Peyer's patch (tissue), 4 donors: ENCODE data around the gene TMEM178B. TPM values are rescaled to one million over a fixed set of nuclear protein-coding genes. Genes with fewer than 3 reads are reported as not detected.

Experiments
- DNase-seq, 3 donors: peaks; one replicate each; pipeline ENCODE4 v3.0.0-alpha.2; 2017 to 2019
- H3K27ac ChIP-seq, 4 donors: fragments of 200-600 bp; sonication (generic); one replicate each; pipeline ENCODE4 v1.5.1; 2016 to 2019
- H3K27me3 ChIP-seq, 2 donors: fragments of 200-600 bp; sonication (generic); one replicate each; pipeline ENCODE4 v1.5.1; 2019
- H3K36me3 ChIP-seq, 3 donors: fragments of 200-600 bp; sonication (generic); one replicate each; pipeline ENCODE4 v1.5.1; 2016 to 2019
- H3K4me1 ChIP-seq, 4 donors: fragments of 200-600 bp; sonication (generic); one replicate each; pipeline ENCODE4 v1.5.1; 2016 to 2019
- H3K4me3 ChIP-seq, 4 donors: fragments of 200-600 bp; sonication (generic); 1 replicate in 3 of 4; 2 replicates in 1 of 4; pipeline ENCODE4 v1.5.1; 2016 to 2019; ENCODE audit warnings: mild to moderate bottlenecking in 1 of 4
- H3K9me3 ChIP-seq, 4 donors: fragments of 200-600 bp; sonication (generic); one replicate each; pipeline ENCODE4 v1.5.1; 2016 to 2019; ENCODE audit warnings: mild to moderate bottlenecking in 1 of 4
- CTCF ChIP-seq, 6 experiments: fragments of 450-650 bp in 4 of 6; fragments of 200-600 bp in 2 of 6; sonication (generic) in 1 of 6; IDR thresholded peaks; one replicate each; pipeline ENCODE4 v1.5.1; 2017 to 2019; ENCODE audit warnings: antibody characterized with exemption in 6 of 6, mild to moderate bottlenecking in 3 of 6, moderate library complexity in 1 of 6
- POLR2A ChIP-seq, 2 donors: fragments of 450-650 bp; IDR thresholded peaks; one replicate each; pipeline ENCODE4 v1.5.1; 2017; ENCODE audit warnings: antibody characterized with exemption in 2 of 2, mild to moderate bottlenecking in 2 of 2, moderate library complexity in 2 of 2
- total RNA-seq, 4 donors: library from RNA; depleted of rRNA; stranded (reverse); fragments of >200 nt; gene quantifications; one replicate each; pipeline ENCODE4 v1.1.0, GENCODE V29; 2016

TMEM178B gene
- total RNA-seq, 4 donors from 2014 or later, result under 0.01 to 0.66 (median 0.13) TPM; not detected in 1

GRCh38 chr7:141444961-141445360 lies 371.1 kb downstream of the TMEM178B start:
- no peaks in the 10 kb centered on the region for H3K4me1 ChIP-seq
- no peak overlapping the region for H3K27ac ChIP-seq
- H3K9me3 ChIP-seq, result no peaks in the 10 kb centered on the region
- DNase-seq, result no peak
- H3K36me3 ChIP-seq, result no peaks in the 10 kb centered on the region
- H3K4me3 ChIP-seq, result no peak overlapping the region
- TF ChIP-seq POLR2A (IDR thresholded peaks at IDR 0.05) (no peak), CTCF (IDR thresholded peaks at IDR 0.05) (no peak)
- H3K27me3 ChIP-seq, result no peaks in the 10 kb centered on the region

GRCh38 chr7:141451232-141451631 lies 377.4 kb downstream of the TMEM178B start:
- no peak for DNase-seq
- Histone ChIP-seq H3K27me3 (no peaks in the 10 kb centered on the region), H3K4me1 (no peaks in the 10 kb centered on the region), H3K36me3 (no peaks in the 10 kb centered on the region), H3K9me3 (no peaks in the 10 kb centered on the region), H3K27ac (no peak overlapping the region), H3K4me3 (no peak overlapping the region)
- TF ChIP-seq POLR2A (IDR thresholded peaks at IDR 0.05), result no peak
- TF ChIP-seq CTCF (IDR thresholded peaks at IDR 0.05), result no peak

GRCh38 chr7:141452911-141453310 lies 379.0 kb downstream of the TMEM178B start:
- no peaks in the 10 kb centered on the region for H3K27me3 ChIP-seq

GRCh38 chr7:141454338-141454737 lies 380.5 kb downstream of the TMEM178B start:
- H3K9me3 ChIP-seq, result no peaks in the 10 kb centered on the region
- no peak for TF ChIP-seq CTCF (IDR thresholded peaks at IDR 0.05)
- no peak for TF ChIP-seq POLR2A (IDR thresholded peaks at IDR 0.05)
- no peak overlapping the region for H3K27ac ChIP-seq
- no peaks in the 10 kb centered on the region for H3K27me3 ChIP-seq
- no peak for DNase-seq
- no peaks in the 10 kb centered on the region for H3K4me1 ChIP-seq
- H3K36me3 ChIP-seq, result no peaks in the 10 kb centered on the region
- no peak overlapping the region for H3K4me3 ChIP-seq

More at GRCh38 chr7:141452911-141453310, 379.0 kb downstream of the TMEM178B start:
- H3K9me3 ChIP-seq, result no peaks in the 10 kb centered on the region
- TF ChIP-seq POLR2A (IDR thresholded peaks at IDR 0.05) (no peak), CTCF (IDR thresholded peaks at IDR 0.05) (no peak)
- no peak overlapping the region for H3K4me3 ChIP-seq
- no peak for DNase-seq
- H3K36me3 ChIP-seq, result no peaks in the 10 kb centered on the region
- H3K27ac ChIP-seq, result no peak overlapping the region
- no peaks in the 10 kb centered on the region for H3K4me1 ChIP-seq

- Histone ChIP-seq H3K27ac (no peak overlapping the region), H3K9me3 (no peaks in the 10 kb centered on the region), H3K36me3 (no peaks in the 10 kb centered on the region), H3K4me1 (no peaks in the 10 kb centered on the region), H3K4me3 (no peak overlapping the region), H3K27me3 (no peaks in the 10 kb centered on the region)
- TF ChIP-seq POLR2A (IDR thresholded peaks at IDR 0.05) (no peak), CTCF (IDR thresholded peaks at IDR 0.05) (no peak)
- DNase-seq, result no peak
Measured at GRCh38 chr7:141455723-141456122, 381.9 kb downstream of the TMEM178B start.

GRCh38 chr7:141456298-141456697 lies 382.4 kb downstream of the TMEM178B start:
- no peak overlapping the region for H3K4me3 ChIP-seq
- no peak for TF ChIP-seq POLR2A (IDR thresholded peaks at IDR 0.05)
- TF ChIP-seq CTCF (IDR thresholded peaks at IDR 0.05), result no peak
- no peak overlapping the region for H3K27ac ChIP-seq
- DNase-seq, result no peak
- no peaks in the 10 kb centered on the region for H3K4me1 ChIP-seq
- no peaks in the 10 kb centered on the region for H3K9me3 ChIP-seq
- H3K36me3 ChIP-seq, result no peaks in the 10 kb centered on the region
- H3K27me3 ChIP-seq, result no peaks in the 10 kb centered on the region
